D721Med (cell line): Measurements from ENCODE around the gene PCGF3.

Experiments
- DNase-seq: peaks from one replicate; pipeline ENCODE4 v3.0.0; 2011; ENCODE audit warnings: low spot score; ENCODE audit not compliant: insufficient read length
- FAIRE-seq: peaks from 2 replicates; lab custom pipeline; 2011; peaks lifted over from hg19 to GRCh38; lab: Jason Lieb, UNC
- CTCF ChIP-seq: IDR thresholded peaks from 2 replicates; pipeline ENCODE4 v1.5.1; 2012; ENCODE audit warnings: mild to moderate bottlenecking, control low read depth; ENCODE audit not compliant: insufficient read depth; ENCODE audit errors: missing control alignments

Gene PCGF3

GRCh38 chr4:678331-679103, 27.1 kb upstream of the PCGF3 start:
- no peak for TF ChIP-seq CTCF
- DNase-seq = no peak
- no peak for FAIRE-seq

GRCh38 chr4:679104-679481, 26.5 kb upstream of the PCGF3 start:
- FAIRE-seq (no peak), DNase-seq (no peak)
- TF ChIP-seq CTCF = no peak

GRCh38 chr4:679629-680028, 26.0 kb upstream of the PCGF3 start:
- DNase-seq (no peak), FAIRE-seq (no peak)

GRCh38 chr4:680091-680490, 25.5 kb upstream of the PCGF3 start:
- FAIRE-seq (no peak), DNase-seq (no peak)
- TF ChIP-seq CTCF = no peak

More at GRCh38 chr4:679629-680028, 26.0 kb upstream of the PCGF3 start:
- no peak for TF ChIP-seq CTCF

GRCh38 chr4:680551-680927, 25.1 kb upstream of the PCGF3 start:
- DNase-seq (no peak), FAIRE-seq (no peak)
- TF ChIP-seq CTCF = no peak

GRCh38 chr4:680928-681645, 24.5 kb upstream of the PCGF3 start:
- FAIRE-seq (no peak), DNase-seq (no peak)
- TF ChIP-seq CTCF = no peak
